GM23248 (cell line): Measurements from ENCODE around the gene PCSK4. TPM values are rescaled to one million over a fixed set of nuclear protein-coding genes. Genes with fewer than 3 reads are reported as not detected.
"Not testable (repeated sequence)": the region's sequence is repeated elsewhere in the genome, so short reads cannot be mapped to it uniquely, and the experiment has no call there.

Source experiments
- DNase-seq: peaks from one replicate; pipeline ENCODE4 v3.0.0-alpha.2; 2015
- H2AFZ ChIP-seq: fragments of 200-600 bp; sonication (generic); 2 replicates; pipeline ENCODE4 v1.6.1; 2016; ENCODE audit warnings: antibody characterized with exemption
- H3F3A ChIP-seq: fragments of 200-600 bp; sonication (generic); 2 replicates; pipeline ENCODE4 v1.6.1; 2016; ENCODE audit warnings: mild to moderate bottlenecking, antibody characterized with exemption, mixed run types; ENCODE audit not compliant: insufficient read depth
- H3K27ac ChIP-seq: fragments of 200-600 bp; sonication (generic); 2 replicates; pipeline ENCODE4 v1.5.1; 2016; ENCODE audit warnings: mild to moderate bottlenecking
- H3K27me3 ChIP-seq: fragments of 200-600 bp; sonication (generic); replicated peaks from 2 replicates; pipeline ENCODE4 v1.6.1; 2016; ENCODE audit warnings: mild to moderate bottlenecking; ENCODE audit not compliant: insufficient read depth
- H3K36me3 ChIP-seq: fragments of 200-600 bp; sonication (generic); 2 replicates; pipeline ENCODE4 v1.6.1; 2016; ENCODE audit warnings: low read depth, mild to moderate bottlenecking
- H3K4me1 ChIP-seq: fragments of 200-600 bp; sonication (generic); 2 replicates; pipeline ENCODE4 v1.6.1; 2016; ENCODE audit warnings: mild to moderate bottlenecking; ENCODE audit not compliant: insufficient read depth
- H3K4me2 ChIP-seq: fragments of 200-600 bp; sonication (generic); one replicate; pipeline ENCODE4 v1.6.1; 2016; ENCODE audit warnings: mild to moderate bottlenecking; ENCODE audit not compliant: unreplicated experiment
- H3K4me3 ChIP-seq: fragments of 200-600 bp; sonication (generic); 2 replicates; pipeline ENCODE4 v1.5.1; 2016; ENCODE audit warnings: mild to moderate bottlenecking
- H3K79me2 ChIP-seq: fragments of 200-600 bp; sonication (generic); 2 replicates; pipeline ENCODE4 v1.6.1; 2016; ENCODE audit warnings: mild to moderate bottlenecking; ENCODE audit not compliant: insufficient read depth
- H3K9ac ChIP-seq: fragments of 200-600 bp; sonication (generic); 2 replicates; pipeline ENCODE4 v1.6.1; 2016; ENCODE audit warnings: mild to moderate bottlenecking
- H3K9me2 ChIP-seq: fragments of 200-600 bp; sonication (generic); 2 replicates; pipeline ENCODE4 v1.6.1; 2016; ENCODE audit warnings: mixed run types, mild to moderate bottlenecking, moderate library complexity; ENCODE audit not compliant: insufficient read depth
- H3K9me3 ChIP-seq: fragments of 200-600 bp; sonication (generic); one replicate; pipeline ENCODE4 v1.6.1; 2017; ENCODE audit warnings: low read depth
- H4K20me1 ChIP-seq: fragments of 200-600 bp; sonication (generic); 2 replicates; pipeline ENCODE4 v1.6.0; 2016; ENCODE audit not compliant: insufficient read depth
- EZH2 ChIP-seq: fragments of 200-600 bp; sonication (generic); IDR thresholded peaks from 2 replicates; pipeline ENCODE4 v1.6.1; 2018; ENCODE audit warnings: antibody characterized with exemption, mild to moderate bottlenecking; ENCODE audit not compliant: insufficient read depth, poor library complexity, severe bottlenecking
- EZH2phosphoT487 ChIP-seq: fragments of 200-600 bp; sonication (generic); IDR thresholded peaks from 2 replicates; pipeline ENCODE4 v1.6.1; 2018; ENCODE audit warnings: antibody characterized with exemption, moderate library complexity, mild to moderate bottlenecking, low read depth; ENCODE audit not compliant: insufficient read depth
- WGBS, 2 experiments: methylation state at CpG; one replicate each; pipeline ENCODE4 v1.1.6; 2015 to 2017; ENCODE audit warnings: low lambda C conversion rate in 2 of 2, low coverage in 1 of 2; ENCODE audit errors: missing lambda C conversion rate in 2 of 2; 5-methylcytosine and 5-hydroxymethylcytosine counted together
- in situ Hi-C: fragments of 300-500 bp; cut with MboI; formaldehyde crosslinking; loops from 2 replicates; pipeline ENCODE4 v1.15.0; 2020
- polyA plus RNA-seq: library from polyadenylated mRNA; unstranded; fragments of >200 nt; fragmentation: Nextera tagmentation; extraction: Ambion mirVana; gene quantifications from 2 replicates; pipeline ENCODE4 v1.2.1, GENCODE V29; 2016
- total RNA-seq: library from RNA; depleted of rRNA; stranded (reverse); fragments of >200 nt; shearing (Covaris generic); gene quantifications from 2 replicates; pipeline ENCODE4 v1.2.3, GENCODE V29; 2014

The PCSK4 gene
- total and polyA plus RNA-seq, 2 experiments from 2014 or later: 0.28 to 0.76 TPM

GRCh38 chr19:1533510-1534150, 43.5 kb upstream of the PCSK4 start:
- H3K79me2 ChIP-seq: no peaks in the 10 kb centered on the region
- WGBS, 2 experiments: 48 to 59% methylated on average over 15 to 23 of the region's 23 CpGs
- TF ChIP-seq EZH2phosphoT487 (no peak), EZH2 (no peak)
- no peak overlapping the region for H3K27ac ChIP-seq
- no peaks in the 10 kb centered on the region for H3K36me3 ChIP-seq
- H3K9me3 ChIP-seq: no peaks in the 10 kb centered on the region
- no peaks in the 10 kb centered on the region for H3K4me1 ChIP-seq
- no peak for DNase-seq
- H2AFZ ChIP-seq: no peak overlapping the region
- no peaks in the 10 kb centered on the region for H3F3A ChIP-seq
- H3K4me2 ChIP-seq: no peak overlapping the region
- no peaks in the 10 kb centered on the region for H3K27me3 ChIP-seq
- no peaks in the 10 kb centered on the region for H4K20me1 ChIP-seq
- no peaks in the 10 kb centered on the region for H3K9me2 ChIP-seq
- in situ Hi-C loops: no loop called here
- H3K4me3 ChIP-seq: no peak overlapping the region
- H3K9ac ChIP-seq: no peak overlapping the region

GRCh38 chr19:1532003-1532402, 41.9 kb upstream of the PCSK4 start:
- Histone ChIP-seq H3K27me3 (no peaks in the 10 kb centered on the region), H2AFZ (no peak overlapping the region), H3F3A (no peaks in the 10 kb centered on the region), H3K9me2 (no peaks in the 10 kb centered on the region), H4K20me1 (no peaks in the 10 kb centered on the region), H3K4me2 (no peak overlapping the region), H3K36me3 (no peaks in the 10 kb centered on the region), H3K9me3 (no peaks in the 10 kb centered on the region), H3K27ac (no peak overlapping the region), H3K4me3 (no peak overlapping the region), H3K79me2 (no peaks in the 10 kb centered on the region), H3K9ac (no peak overlapping the region), H3K4me1 (no peaks in the 10 kb centered on the region)
- DNase-seq: no peak
- WGBS, 2 experiments: 75 to 78% methylated on average over 9 of the region's 9 CpGs
- in situ Hi-C loops: no loop called here
- TF ChIP-seq EZH2 (no peak), EZH2phosphoT487 (no peak)

- no peaks in the 10 kb centered on the region for H3K9me3 ChIP-seq
- TF ChIP-seq EZH2phosphoT487 (no peak), EZH2 (no peak)
- no peaks in the 10 kb centered on the region for H3K36me3 ChIP-seq
- H3K27ac ChIP-seq: no peak overlapping the region
- no peaks in the 10 kb centered on the region for H3K9me2 ChIP-seq
- DNase-seq: no peak
- 79 to 80% methylated on average over 11 of the region's 11 CpGs for WGBS, 2 experiments
- in situ Hi-C loops: no loop called here
- H3F3A ChIP-seq: no peaks in the 10 kb centered on the region
- H3K27me3 ChIP-seq: no peaks in the 10 kb centered on the region
- no peaks in the 10 kb centered on the region for H4K20me1 ChIP-seq
- no peak overlapping the region for H3K4me2 ChIP-seq
- H3K4me3 ChIP-seq: no peak overlapping the region
- no peaks in the 10 kb centered on the region for H3K79me2 ChIP-seq
- H3K9ac ChIP-seq: no peak overlapping the region
- H3K4me1 ChIP-seq: no peaks in the 10 kb centered on the region
- H2AFZ ChIP-seq: no peak overlapping the region
Observed at GRCh38 chr19:1531587-1531986, 41.4 kb upstream of the PCSK4 start.

GRCh38 chr19:1530856-1531255, 40.7 kb upstream of the PCSK4 start:
- H3K4me1 ChIP-seq, in situ Hi-C loops, H3K36me3 ChIP-seq, H3K27ac ChIP-seq, H3K79me2 ChIP-seq, H3K9ac ChIP-seq, H3K27me3 ChIP-seq, H4K20me1 ChIP-seq, DNase-seq, H3K4me2 ChIP-seq, H3K9me3 ChIP-seq, H2AFZ ChIP-seq, H3K9me2 ChIP-seq, H3K4me3 ChIP-seq, H3F3A ChIP-seq: not testable (repeated sequence)
- WGBS, 2 experiments: 86 to 89% methylated on average over 11 of the region's 11 CpGs

- Histone ChIP-seq H3F3A (no peaks in the 10 kb centered on the region), H3K4me3 (no peak overlapping the region), H3K79me2 (no peaks in the 10 kb centered on the region), H3K4me2 (no peak overlapping the region), H3K27ac (no peak overlapping the region), H3K27me3 (peaks cover 8% of the 10 kb centered on the region; the same call in 1 of the 2 replicates), H4K20me1 (no peaks in the 10 kb centered on the region), H3K36me3 (no peaks in the 10 kb centered on the region), H2AFZ (no peak overlapping the region), H3K9me3 (no peaks in the 10 kb centered on the region), H3K4me1 (no peaks in the 10 kb centered on the region), H3K9ac (no peak overlapping the region), H3K9me2 (no peaks in the 10 kb centered on the region)
- in situ Hi-C loops: no loop called here
- WGBS, 2 experiments: 76 to 79% methylated on average over 12 to 16 of the region's 16 CpGs
- no peak for DNase-seq
- TF ChIP-seq EZH2: no peak
- no peak for TF ChIP-seq EZH2phosphoT487
Observed at GRCh38 chr19:1529430-1529816, 39.3 kb upstream of the PCSK4 start.
